ENCODE measurements around the gene FRAS1.

DNA sequence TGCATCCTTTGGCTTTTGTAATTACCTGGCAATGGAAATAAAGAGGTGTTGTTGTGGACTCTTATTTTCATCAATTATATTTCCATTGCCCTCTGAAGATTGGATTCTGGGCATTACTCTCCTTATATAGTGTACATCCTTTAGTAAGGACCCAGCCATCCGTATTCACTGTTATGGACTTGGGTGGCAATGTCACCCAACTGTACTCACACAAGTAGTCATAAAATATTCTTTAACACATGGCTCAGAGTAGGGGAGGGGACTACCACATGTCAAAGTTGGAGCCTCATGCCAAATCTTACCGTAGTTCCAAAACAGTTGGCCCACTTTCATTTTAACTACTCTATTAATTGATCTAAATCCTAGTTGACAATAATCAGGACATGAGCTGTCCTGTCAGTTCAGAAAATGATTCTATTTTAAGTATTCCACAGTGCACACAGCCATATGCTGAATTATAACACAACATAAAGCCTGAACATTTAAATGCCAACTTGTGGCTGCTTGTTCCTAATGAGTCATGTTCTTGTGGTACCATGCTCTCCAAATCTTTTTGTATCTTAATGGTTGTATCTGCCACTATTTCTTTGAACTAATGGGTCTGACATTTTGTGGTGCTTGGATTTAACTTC lies 4.9 kb downstream of the FRAS1 start:
- TF ChIP-seq POLR2AphosphoS5 (IDR thresholded peaks at IDR 0.05; ENCODE audit: low read depth, low read length): no peak
- TF ChIP-seq TAF1 (IDR thresholded peaks at IDR 0.05; ENCODE audit: borderline replicate concordance, insufficient read depth, low read length): no peak
- no peak for TF ChIP-seq SIN3A (IDR thresholded peaks at IDR 0.05; ENCODE audit: borderline replicate concordance, insufficient read depth, low read length)
- TF ChIP-seq, protein P1, sequence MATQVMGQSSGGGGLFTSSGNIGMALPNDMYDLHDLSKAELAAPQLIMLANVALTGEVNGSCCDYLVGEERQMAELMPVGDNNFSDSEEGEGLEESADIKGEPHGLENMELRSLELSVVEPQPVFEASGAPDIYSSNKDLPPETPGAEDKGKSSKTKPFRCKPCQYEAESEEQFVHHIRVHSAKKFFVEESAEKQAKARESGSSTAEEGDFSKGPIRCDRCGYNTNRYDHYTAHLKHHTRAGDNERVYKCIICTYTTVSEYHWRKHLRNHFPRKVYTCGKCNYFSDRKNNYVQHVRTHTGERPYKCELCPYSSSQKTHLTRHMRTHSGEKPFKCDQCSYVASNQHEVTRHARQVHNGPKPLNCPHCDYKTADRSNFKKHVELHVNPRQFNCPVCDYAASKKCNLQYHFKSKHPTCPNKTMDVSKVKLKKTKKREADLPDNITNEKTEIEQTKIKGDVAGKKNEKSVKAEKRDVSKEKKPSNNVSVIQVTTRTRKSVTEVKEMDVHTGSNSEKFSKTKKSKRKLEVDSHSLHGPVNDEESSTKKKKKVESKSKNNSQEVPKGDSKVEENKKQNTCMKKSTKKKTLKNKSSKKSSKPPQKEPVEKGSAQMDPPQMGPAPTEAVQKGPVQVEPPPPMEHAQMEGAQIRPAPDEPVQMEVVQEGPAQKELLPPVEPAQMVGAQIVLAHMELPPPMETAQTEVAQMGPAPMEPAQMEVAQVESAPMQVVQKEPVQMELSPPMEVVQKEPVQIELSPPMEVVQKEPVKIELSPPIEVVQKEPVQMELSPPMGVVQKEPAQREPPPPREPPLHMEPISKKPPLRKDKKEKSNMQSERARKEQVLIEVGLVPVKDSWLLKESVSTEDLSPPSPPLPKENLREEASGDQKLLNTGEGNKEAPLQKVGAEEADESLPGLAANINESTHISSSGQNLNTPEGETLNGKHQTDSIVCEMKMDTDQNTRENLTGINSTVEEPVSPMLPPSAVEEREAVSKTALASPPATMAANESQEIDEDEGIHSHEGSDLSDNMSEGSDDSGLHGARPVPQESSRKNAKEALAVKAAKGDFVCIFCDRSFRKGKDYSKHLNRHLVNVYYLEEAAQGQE (IDR thresholded peaks at IDR 0.05; ENCODE audit: insufficient read depth in 1 of 2, low read depth in 2 of 2, low read length in 2 of 2): no peak

Data from PFSK-1 (cell line).